BJ (cell line): ENCODE data around the gene GPR139. TPM values are rescaled to one million over a fixed set of nuclear protein-coding genes. Genes with fewer than 3 reads are reported as not detected.

ENCODE experiments used
- CTCF ChIA-PET: fragments of 350-600 bp; formaldehyde crosslinking; extraction: SDS; loops from one replicate; lab custom pipeline; 2021; ENCODE audit warnings: antibody characterized with exemption, inconsistent platforms; lab: Yijun Ruan, JAX
- POLR2A ChIA-PET: fragments of 300-600 bp; sonication (Branson Sonifier 250); formaldehyde crosslinking; extraction: SDS; loops from one replicate; lab custom pipeline; 2021; ENCODE audit warnings: antibody characterized with exemption; lab: Charles Lee
- DNase-seq: peaks from one replicate; pipeline ENCODE4 v3.0.0-alpha.2; 2011; ENCODE audit warnings: low read depth
- H3K27me3 ChIP-seq: 2 replicates; pipeline ENCODE4 v1.6.0; 2011; ENCODE audit warnings: low read length; ENCODE audit not compliant: control insufficient read depth, insufficient read depth
- H3K36me3 ChIP-seq: 2 replicates; pipeline ENCODE4 v1.5.1; 2011; ENCODE audit warnings: low read length; ENCODE audit not compliant: control insufficient read depth, insufficient read depth
- H3K4me3 ChIP-seq: 2 replicates; pipeline ENCODE4 v1.5.1; 2011; ENCODE audit warnings: low read depth, mild to moderate bottlenecking, control low read depth, low read length
- CTCF ChIP-seq: IDR thresholded peaks from 2 replicates; pipeline ENCODE4 v1.5.1; 2011; ENCODE audit warnings: low read depth, mild to moderate bottlenecking, control low read depth, inconsistent platforms, low read length, moderate library complexity; ENCODE audit not compliant: insufficient read depth
- polyA plus RNA-seq: library from polyadenylated mRNA; depleted of rRNA; stranded (reverse); fragments of >200 nt; gene quantifications from 2 replicates; pipeline ENCODE4 v1.2.3, GENCODE V29; 2011

GPR139 gene
- polyA plus RNA-seq, 1 experiment: not detected

- Histone ChIP-seq H3K27me3 (no peaks in the 10 kb centered on the region), H3K36me3 (no peaks in the 10 kb centered on the region), H3K4me3 (no peak overlapping the region)
- TF ChIP-seq CTCF: no peak
- CTCF ChIA-PET: no interaction called here
- DNase-seq: no peak
- POLR2A ChIA-PET: no interaction called here
Observed at GRCh38 chr16:20104563-20105183, 31.0 kb upstream of the GPR139 start.

GRCh38 chr16:20102521-20102920, 28.8 kb upstream of the GPR139 start:
- Histone ChIP-seq H3K4me3 (no peak overlapping the region), H3K36me3 (no peaks in the 10 kb centered on the region), H3K27me3 (no peaks in the 10 kb centered on the region)
- CTCF ChIA-PET: no interaction called here
- no peak for TF ChIP-seq CTCF
- POLR2A ChIA-PET: no interaction called here
- DNase-seq: no peak

GRCh38 chr16:20102021-20102420, 28.3 kb upstream of the GPR139 start:
- CTCF ChIA-PET: no interaction called here
- Histone ChIP-seq H3K27me3 (no peaks in the 10 kb centered on the region), H3K4me3 (no peak overlapping the region), H3K36me3 (no peaks in the 10 kb centered on the region)
- POLR2A ChIA-PET: no interaction called here
- TF ChIP-seq CTCF: no peak
- no peak for DNase-seq

DNA sequence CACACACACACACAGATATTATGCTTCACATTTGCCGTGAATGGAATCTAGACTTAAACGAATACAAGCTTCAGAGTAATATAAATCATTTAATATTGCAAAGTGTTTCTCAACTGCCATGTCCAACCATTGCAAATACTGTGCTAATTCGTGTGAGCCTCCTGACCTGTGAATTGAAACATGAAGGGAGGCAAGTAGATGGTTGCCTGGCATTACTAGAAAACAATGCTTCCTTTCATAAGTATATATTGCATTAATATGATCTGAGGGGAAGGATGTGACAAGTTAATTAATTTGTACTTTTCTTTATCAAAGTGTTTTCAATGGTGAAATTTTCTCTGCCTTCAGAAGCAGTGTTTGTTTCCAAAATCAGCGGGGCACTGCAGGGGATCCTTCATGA, 25.7 kb upstream of the GPR139 start:
- no peak for TF ChIP-seq CTCF

GRCh38 chr16:20094157-20094556, 20.5 kb upstream of the GPR139 start:
- ChIA-PET CTCF (no interaction called here), POLR2A (no interaction called here)
- H3K36me3 ChIP-seq: no peaks in the 10 kb centered on the region
- DNase-seq: no peak
- H3K4me3 ChIP-seq: no peak overlapping the region
- TF ChIP-seq CTCF: no peak
- H3K27me3 ChIP-seq: no peaks in the 10 kb centered on the region

More for the DNA sequence above, 25.7 kb upstream of the GPR139 start:
- POLR2A ChIA-PET: no interaction called here
- Histone ChIP-seq H3K36me3 (no peaks in the 10 kb centered on the region), H3K27me3 (no peaks in the 10 kb centered on the region), H3K4me3 (no peak overlapping the region)
- CTCF ChIA-PET: no interaction called here
- no peak for DNase-seq
